Measurements from ENCODE around the gene CBFA2T3.

CBFA2T3 gene

GRCh38 chr16:88974080-88974915 is 2.7 kb downstream of the CBFA2T3 start:
- DNase-seq, result no peak

- DNase-seq, result no peak
These were observed 3.5 kb downstream of the CBFA2T3 start for GRCh38 chr16:88973415-88974050.

- no peak for DNase-seq
These were observed 4.0 kb downstream of the CBFA2T3 start for GRCh38 chr16:88973007-88973410.

- DNase-seq, result no peak
These were observed 4.7 kb downstream of the CBFA2T3 start for GRCh38 chr16:88972349-88972748.

- no peak for DNase-seq
These were observed 5.5 kb downstream of the CBFA2T3 start for GRCh38 chr16:88971371-88972097.

- DNase-seq, result no peak
These were observed 6.4 kb downstream of the CBFA2T3 start for GRCh38 chr16:88970539-88971065.

- DNase-seq, result no peak
These were observed 7.0 kb downstream of the CBFA2T3 start for GRCh38 chr16:88970050-88970449.

GRCh38 chr16:88969361-88969831 is 7.6 kb downstream of the CBFA2T3 start:
- DNase-seq, result no peak

GRCh38 chr16:88968589-88969280 is 8.3 kb downstream of the CBFA2T3 start:
- no peak for DNase-seq

GRCh38 chr16:88967830-88968588 is 9.0 kb downstream of the CBFA2T3 start:
- DNase-seq, result no peak

- no peak for DNase-seq
These were observed 9.8 kb downstream of the CBFA2T3 start for GRCh38 chr16:88966986-88967829.

- no peak for DNase-seq
These were observed 11.1 kb downstream of the CBFA2T3 start for GRCh38 chr16:88965826-88966480.

- DNase-seq, result no peak
These were observed 11.6 kb downstream of the CBFA2T3 start for GRCh38 chr16:88965411-88965810.

GRCh38 chr16:88964636-88965035 is 12.4 kb downstream of the CBFA2T3 start:
- no peak for DNase-seq

GRCh38 chr16:88963583-88963982 is 13.4 kb downstream of the CBFA2T3 start:
- no peak for DNase-seq

GRCh38 chr16:88962478-88963152 is 14.4 kb downstream of the CBFA2T3 start:
- DNase-seq, result no peak

GRCh38 chr16:88961011-88961410 is 16.0 kb downstream of the CBFA2T3 start:
- peak; percentile 32 for DNase-seq

GRCh38 chr16:88960516-88960915 is 16.5 kb downstream of the CBFA2T3 start:
- DNase-seq, result peak; percentile 37

- no peak for DNase-seq
These were observed 18.0 kb downstream of the CBFA2T3 start for GRCh38 chr16:88959022-88959421.
